ENCODE data around the gene DDHD1.
A peak's percentile ranks its signal among the peaks of the same experiment; 100 is the strongest.
"Not testable (repeated sequence)": the region's sequence is repeated elsewhere in the genome, so short reads cannot be mapped to it uniquely, and the experiment has no call there.

The DDHD1 gene

GRCh38 chr14:53144244-53144643 is 8.9 kb downstream of the DDHD1 start (continued):
- no peak for TF ChIP-seq GLI2 (tag by site-specific recombination; IDR thresholded peaks at IDR 0.05; ENCODE audit: borderline replicate concordance, low read depth)
- no peak for TF ChIP-seq ZNF391 (tag by site-specific recombination; IDR thresholded peaks at IDR 0.05; ENCODE audit: borderline replicate concordance, low read depth)

- Histone ChIP-seq H3K27ac (ENCODE audit: extremely low read depth, low read depth, low read length) (no peak overlapping the region), H3K4me3 (ENCODE audit: low read depth, low read length) (no peak overlapping the region), H3K9me3 (ENCODE audit: control insufficient read depth, insufficient read depth, low read depth, low read length) (no peaks in the 10 kb centered on the region; the same call in 1 of the 2 replicates), H3K4me1 (ENCODE audit: control insufficient read depth, insufficient read depth, low read length) (no peaks in the 10 kb centered on the region), H3K36me3 (ENCODE audit: control insufficient read depth in 2 of 2, insufficient read depth in 1 of 2, low read length in 2 of 2) (no peaks in the 10 kb centered on the region)
- TF ChIP-seq SETDB1 (IDR thresholded peaks at IDR 0.05; ENCODE audit: insufficient read length, low read length) (peak; percentile 91), PRDM10 (tag by site-specific recombination; IDR thresholded peaks at IDR 0.05) (no peak), ZNF404 (tag by site-specific recombination; IDR thresholded peaks at IDR 0.05) (no peak), GLIS2 (tag by site-specific recombination; IDR thresholded peaks at IDR 0.05) (no peak)
- ChIA-PET POLR2A (no interaction called here), CTCF (no interaction called here)
These were observed 12.5 kb downstream of the DDHD1 start for GRCh38 chr14:53140585-53140984.

GRCh38 chr14:53137568-53138203 is 15.4 kb downstream of the DDHD1 start:
- H3K4me1 ChIP-seq (ENCODE audit: control insufficient read depth, insufficient read depth, low read length), result no peaks in the 10 kb centered on the region
- CTCF ChIA-PET, result no interaction called here
- POLR2A ChIA-PET, result no interaction called here
- no peaks in the 10 kb centered on the region; the same call in 1 of the 2 replicates for H3K9me3 ChIP-seq (ENCODE audit: control insufficient read depth, insufficient read depth, low read depth, low read length)
- H3K36me3 ChIP-seq (ENCODE audit: control insufficient read depth in 2 of 2, insufficient read depth in 1 of 2, low read length in 2 of 2), result no peaks in the 10 kb centered on the region
- TF ChIP-seq ZNF558 (tag by site-specific recombination; IDR thresholded peaks at IDR 0.05) (peak; percentile 98), SETDB1 (IDR thresholded peaks at IDR 0.05; ENCODE audit: insufficient read length, low read length) (peak; percentile 72), REPIN1 (tag by site-specific recombination; IDR thresholded peaks at IDR 0.05; ENCODE audit: low read depth) (no peak)
- H3K27ac ChIP-seq (ENCODE audit: extremely low read depth, low read depth, low read length), result no peak overlapping the region
- H3K4me3 ChIP-seq (ENCODE audit: low read depth, low read length), result no peak overlapping the region

DNA sequence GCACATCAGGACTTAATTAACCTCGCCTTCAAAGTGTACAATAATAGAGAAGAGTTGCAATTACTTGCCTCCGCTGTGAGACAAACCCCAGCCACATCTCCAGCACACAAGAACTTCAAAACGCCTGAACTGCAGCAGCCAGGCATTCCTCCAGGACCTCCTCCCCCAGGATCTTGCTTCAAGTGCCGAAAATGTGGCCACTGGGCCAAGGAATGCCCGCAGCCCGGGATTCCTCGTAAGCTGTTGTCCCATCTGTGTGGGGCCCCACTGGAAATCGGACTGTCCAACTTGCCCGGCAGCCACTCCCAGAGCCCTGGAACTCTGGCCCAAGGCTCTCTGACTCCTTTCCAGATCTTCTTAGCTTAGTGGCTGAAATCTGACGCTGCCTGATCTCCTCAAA is 22.6 kb downstream of the DDHD1 start:
- H3K9me3 ChIP-seq (ENCODE audit: control insufficient read depth, insufficient read depth, low read depth, low read length); H3K36me3 ChIP-seq (ENCODE audit: control insufficient read depth in 2 of 2, insufficient read depth in 1 of 2, low read length in 2 of 2); CTCF ChIA-PET; H3K4me1 ChIP-seq (ENCODE audit: control insufficient read depth, insufficient read depth, low read length); POLR2A ChIA-PET; H3K27ac ChIP-seq (ENCODE audit: extremely low read depth, low read depth, low read length); H3K4me3 ChIP-seq (ENCODE audit: low read depth, low read length): not testable (repeated sequence)

GRCh38 chr14:53128303-53129028 is 24.7 kb downstream of the DDHD1 start:
- no peak overlapping the region for H3K27ac ChIP-seq (ENCODE audit: extremely low read depth, low read depth, low read length)
- no peaks in the 10 kb centered on the region for H3K36me3 ChIP-seq (ENCODE audit: control insufficient read depth in 2 of 2, insufficient read depth in 1 of 2, low read length in 2 of 2)
- CTCF ChIA-PET, result no interaction called here
- no peak overlapping the region for H3K4me3 ChIP-seq (ENCODE audit: low read depth, low read length)
- H3K4me1 ChIP-seq (ENCODE audit: control insufficient read depth, insufficient read depth, low read length), result peaks cover 6% of the 10 kb centered on the region; the same call in 1 of the 2 replicates
- no peaks in the 10 kb centered on the region for H3K9me3 ChIP-seq (ENCODE audit: control insufficient read depth, insufficient read depth, low read depth, low read length)
- POLR2A ChIA-PET, result no interaction called here
- TF ChIP-seq ZNF175 (tag by site-specific recombination; IDR thresholded peaks at IDR 0.05), result no peak
- TF ChIP-seq BCL11B (tag by site-specific recombination; IDR thresholded peaks at IDR 0.05; ENCODE audit: low read depth), result no peak
- TF ChIP-seq ZNF292 (tag by site-specific recombination; IDR thresholded peaks at IDR 0.05; ENCODE audit: borderline replicate concordance, low read depth), result no peak
- no peak for TF ChIP-seq ZSCAN18 (tag by site-specific recombination; IDR thresholded peaks at IDR 0.05)
- no peak for TF ChIP-seq ZNF521 (tag by site-specific recombination; IDR thresholded peaks at IDR 0.05)
- TF ChIP-seq ZNF223 (tag by site-specific recombination; IDR thresholded peaks at IDR 0.05), result no peak
- no peak for TF ChIP-seq ZNF501 (tag by site-specific recombination; IDR thresholded peaks at IDR 0.05)
- TF ChIP-seq ZNF791 (tag by site-specific recombination; IDR thresholded peaks at IDR 0.05), result no peak
- TF ChIP-seq ZNF530 (tag by site-specific recombination; IDR thresholded peaks at IDR 0.05; ENCODE audit: low read depth), result no peak
- no peak for TF ChIP-seq WT1 (tag by site-specific recombination; IDR thresholded peaks at IDR 0.05)
- no peak for TF ChIP-seq ZNF132 (tag by site-specific recombination; IDR thresholded peaks at IDR 0.05; ENCODE audit: borderline replicate concordance)
